Osteoblast (primary cell): ENCODE results near the gene WDR36. TPM values are rescaled to one million over a fixed set of nuclear protein-coding genes. Genes with fewer than 3 reads are reported as not detected.
A peak's percentile ranks its signal among the peaks of the same experiment; 100 is the strongest.

Source experiments
- DNase-seq: peaks from one replicate; pipeline ENCODE4 v3.0.0; 2011; ENCODE audit warnings: low spot score, mixed read lengths; ENCODE audit not compliant: insufficient read length; ENCODE audit errors: missing footprints
- H2AFZ ChIP-seq: 2 replicates; pipeline ENCODE4 v1.6.0; 2011; ENCODE audit warnings: mild to moderate bottlenecking, low read length
- H3K27ac ChIP-seq: 2 replicates; pipeline ENCODE4 v1.5.1; 2011; ENCODE audit warnings: mild to moderate bottlenecking, low read depth, low read length, moderate library complexity
- H3K27me3 ChIP-seq: 2 replicates; pipeline ENCODE4 v1.6.0; 2012; ENCODE audit warnings: mild to moderate bottlenecking, control low read depth, inconsistent platforms, low read length, moderate library complexity; ENCODE audit not compliant: insufficient read depth
- H3K36me3 ChIP-seq: 2 replicates; pipeline ENCODE4 v1.5.1; 2011; ENCODE audit warnings: mild to moderate bottlenecking, low read length, control low read depth, moderate library complexity; ENCODE audit not compliant: insufficient read depth
- H3K4me1 ChIP-seq: 2 replicates; pipeline ENCODE4 v1.5.1; 2011; ENCODE audit warnings: mild to moderate bottlenecking, low read length, control low read depth, moderate library complexity; ENCODE audit not compliant: insufficient read depth
- H3K4me2 ChIP-seq: 2 replicates; pipeline ENCODE4 v1.6.0; 2011; ENCODE audit warnings: mild to moderate bottlenecking, low read length; ENCODE audit not compliant: insufficient read depth
- H3K4me3 ChIP-seq: fragments of 200-600 bp; sonication (generic); 3 replicates; pipeline ENCODE4 v1.5.1; 2012; ENCODE audit warnings: mild to moderate bottlenecking, low read length, inconsistent platforms; ENCODE audit not compliant: insufficient read depth
- H3K79me2 ChIP-seq: 2 replicates; pipeline ENCODE4 v1.6.0; 2012; ENCODE audit warnings: mild to moderate bottlenecking, low read length, control low read depth, inconsistent platforms; ENCODE audit not compliant: insufficient read depth
- H3K9me3 ChIP-seq: 2 replicates; pipeline ENCODE4 v1.5.1; 2011; ENCODE audit warnings: low read depth, low read length, control low read depth
- H4K20me1 ChIP-seq: 2 replicates; pipeline ENCODE4 v1.6.0; 2012; ENCODE audit warnings: mild to moderate bottlenecking, low read length, control low read depth; ENCODE audit not compliant: insufficient read depth
- CTCF ChIP-seq: IDR thresholded peaks from 2 replicates; pipeline ENCODE4 v1.5.1; 2011; ENCODE audit warnings: mild to moderate bottlenecking, low read depth, low read length, moderate library complexity; ENCODE audit errors: extremely low read depth
- total RNA-seq: library from RNA; depleted of rRNA; stranded (reverse); fragments of >200 nt; gene quantifications from 2 replicates; pipeline ENCODE4 v1.2.3, GENCODE V29; 2012

Gene WDR36
- total RNA-seq, 1 donor, result 44.5 TPM

GRCh38 chr5:111069839-111070238 lies 22.3 kb upstream of the WDR36 start:
- Histone ChIP-seq H3K36me3 (no peaks in the 10 kb centered on the region), H3K27ac (no peak overlapping the region), H3K4me3 (peak overlapping the region; percentile 63), H2AFZ (peak overlapping the region; percentile 81), H3K27me3 (peaks cover 57% of the 10 kb centered on the region), H3K4me1 (peaks cover 15% of the 10 kb centered on the region), H4K20me1 (no peaks in the 10 kb centered on the region), H3K4me2 (peak overlapping the region; percentile 89), H3K9me3 (no peaks in the 10 kb centered on the region), H3K79me2 (no peaks in the 10 kb centered on the region)
- peak; percentile 59 for DNase-seq
- no peak for TF ChIP-seq CTCF

GRCh38 chr5:111070272-111071134 lies 21.6 kb upstream of the WDR36 start:
- Histone ChIP-seq H3K36me3 (no peaks in the 10 kb centered on the region), H3K4me1 (peaks cover 20% of the 10 kb centered on the region), H2AFZ (peak overlapping the region; percentile 81), H3K27ac (no peak overlapping the region), H3K9me3 (no peaks in the 10 kb centered on the region), H4K20me1 (no peaks in the 10 kb centered on the region), H3K27me3 (peaks cover 55% of the 10 kb centered on the region), H3K4me2 (peak overlapping the region; percentile 89), H3K4me3 (peak overlapping the region; percentile 63), H3K79me2 (no peaks in the 10 kb centered on the region)
- peak; percentile 59 for DNase-seq
- no peak for TF ChIP-seq CTCF

- H3K4me3 ChIP-seq, result peak within 1 kb of the TSS; percentile 74
- H3K36me3 ChIP-seq, result no peaks in the 10 kb centered on the region
- H3K79me2 ChIP-seq, result no peaks in the 10 kb centered on the region
- H2AFZ ChIP-seq, result peak within 1 kb of the TSS; percentile 81
- DNase-seq, result no peak
- H3K27ac ChIP-seq, result no peak within 1 kb of the TSS
- H4K20me1 ChIP-seq, result no peaks in the 10 kb centered on the region
- no peaks in the 10 kb centered on the region for H3K9me3 ChIP-seq
- no peak for TF ChIP-seq CTCF
- peaks cover 47% of the 10 kb centered on the region for H3K27me3 ChIP-seq
- H3K4me2 ChIP-seq, result peak within 1 kb of the TSS; percentile 89
- H3K4me1 ChIP-seq, result peaks cover 26% of the 10 kb centered on the region
These were observed 20.7 kb upstream of the WDR36 start, which contains the start of gene TSLP for GRCh38 chr5:111071413-111071812. TSS of gene TSLP (plus strand) at chr5:111071713. CDS start at chr5:111071891, 178 bp downstream.

- peak; percentile 79 for DNase-seq
- Histone ChIP-seq H3K4me1 (peaks cover 26% of the 10 kb centered on the region), H3K9me3 (no peaks in the 10 kb centered on the region), H2AFZ (peak overlapping the region; percentile 85), H3K79me2 (no peaks in the 10 kb centered on the region), H3K36me3 (no peaks in the 10 kb centered on the region), H3K4me3 (peak overlapping the region; percentile 74), H4K20me1 (no peaks in the 10 kb centered on the region), H3K27ac (no peak overlapping the region), H3K4me2 (peak overlapping the region; percentile 88), H3K27me3 (peaks cover 36% of the 10 kb centered on the region)
- TF ChIP-seq CTCF, result no peak
These were observed 19.0 kb upstream of the WDR36 start for GRCh38 chr5:111072949-111073682.
